NB4 (cell line): ENCODE results near the gene CTAGE9.
A peak's percentile ranks its signal among the peaks of the same experiment; 100 is the strongest.
"Not testable (repeated sequence)": the region's sequence is repeated elsewhere in the genome, so short reads cannot be mapped to it uniquely, and the experiment has no call there.

ENCODE experiments used
- DNase-seq: peaks from one replicate; pipeline ENCODE4 v3.0.0; 2010; ENCODE audit warnings: low read depth
- H3K4me3 ChIP-seq: one replicate; pipeline ENCODE4 v1.5.1; 2011; ENCODE audit warnings: mild to moderate bottlenecking, low read depth, low read length, moderate library complexity
- CTCF ChIP-seq: IDR thresholded peaks from one replicate; pipeline ENCODE4 v1.5.1; 2012; ENCODE audit warnings: low read depth, low read length
- MAX ChIP-seq: IDR thresholded peaks from 2 replicates; pipeline ENCODE4 v1.6.1; 2011; ENCODE audit warnings: low read depth, low read length
- MYC ChIP-seq: IDR thresholded peaks from 2 replicates; pipeline ENCODE4 v1.6.1; 2011; ENCODE audit warnings: low read depth, low read length
- POLR2A ChIP-seq: IDR thresholded peaks from 2 replicates; pipeline ENCODE4 v1.6.1; 2011; ENCODE audit warnings: mild to moderate bottlenecking; ENCODE audit not compliant: insufficient read length; ENCODE audit errors: extremely low read depth

CTAGE9 gene

GRCh38 chr6:131724114-131724513 is 13.3 kb upstream of the CTAGE9 start:
- no peak for DNase-seq
- H3K4me3 ChIP-seq: no peak overlapping the region
- no peak for TF ChIP-seq MYC
- TF ChIP-seq MAX: no peak
- no peak for TF ChIP-seq POLR2A
- no peak for TF ChIP-seq CTCF

GRCh38 chr6:131721161-131721560 is 10.3 kb upstream of the CTAGE9 start:
- no peak for DNase-seq
- no peak for TF ChIP-seq MYC
- H3K4me3 ChIP-seq: no peak overlapping the region

- no peak overlapping the region for H3K4me3 ChIP-seq
- DNase-seq: no peak
- no peak for TF ChIP-seq CTCF
- TF ChIP-seq MAX: no peak
- no peak for TF ChIP-seq MYC
- TF ChIP-seq POLR2A: no peak
Measured at GRCh38 chr6:131717836-131718542, 7.2 kb upstream of the CTAGE9 start.

GRCh38 chr6:131715567-131715966 is 4.8 kb upstream of the CTAGE9 start:
- not testable (repeated sequence) for H3K4me3 ChIP-seq, DNase-seq

- not testable (repeated sequence) for H3K4me3 ChIP-seq, DNase-seq
Measured at GRCh38 chr6:131703905-131704304, 6.9 kb downstream of the CTAGE9 start.

- not testable (repeated sequence) for H3K4me3 ChIP-seq, DNase-seq
Measured at GRCh38 chr6:131700851-131701250, 10.0 kb downstream of the CTAGE9 start.

GRCh38 chr6:131696956-131697355 is 13.9 kb downstream of the CTAGE9 start:
- no peak for TF ChIP-seq MAX
- TF ChIP-seq POLR2A: no peak
- TF ChIP-seq CTCF: no peak
- no peak for TF ChIP-seq MYC

GRCh38 chr6:131694832-131695426 is 15.9 kb downstream of the CTAGE9 start:
- DNase-seq: peak; percentile 63
- TF ChIP-seq MAX (no peak; the same call in 1 of the 2 replicates), POLR2A (no peak), MYC (no peak), CTCF (peak; percentile 87)
- H3K4me3 ChIP-seq: no peak overlapping the region

More at GRCh38 chr6:131696956-131697355, 13.9 kb downstream of the CTAGE9 start:
- no peak for DNase-seq
- no peak overlapping the region for H3K4me3 ChIP-seq
